GM21360 (cell line): ENCODE measurements around the gene ZDHHC4.
"Not testable (repeated sequence)": the region's sequence is repeated elsewhere in the genome, so short reads cannot be mapped to it uniquely, and the experiment has no call there.

Experiments
- ATAC-seq: cut with Tn5 transposase; IDR thresholded peaks from one replicate; pipeline ENCODE4 v1.9.1; 2021; ENCODE audit warnings: mild to moderate bottlenecking, moderate library complexity; ENCODE audit not compliant: unreplicated experiment

Gene ZDHHC4

GRCh38 chr7:6631605-6632004, 54.4 kb downstream of the ZDHHC4 start:
- no peak for ATAC-seq

DNA sequence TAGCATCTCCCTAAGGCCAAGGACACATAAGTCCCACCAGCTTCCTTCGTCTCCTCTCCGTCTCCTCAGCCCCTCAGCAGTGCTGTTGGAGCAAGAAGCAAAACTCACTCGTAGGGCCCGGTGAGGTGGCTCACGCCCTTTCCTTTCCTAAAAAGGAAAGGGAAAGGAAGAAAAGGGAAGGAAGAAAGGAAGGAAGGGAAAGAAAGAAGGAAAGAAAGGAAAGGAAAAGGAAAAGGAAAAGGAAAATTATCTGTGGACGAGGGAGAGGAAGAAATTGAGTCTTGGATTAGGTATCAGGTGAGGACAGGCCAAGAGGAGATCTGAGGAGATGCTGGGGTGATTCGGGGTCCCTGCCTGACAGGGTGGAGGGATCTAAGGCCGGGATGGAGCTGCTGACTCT, 56.8 kb downstream of the ZDHHC4 start:
- no peak for ATAC-seq

DNA sequence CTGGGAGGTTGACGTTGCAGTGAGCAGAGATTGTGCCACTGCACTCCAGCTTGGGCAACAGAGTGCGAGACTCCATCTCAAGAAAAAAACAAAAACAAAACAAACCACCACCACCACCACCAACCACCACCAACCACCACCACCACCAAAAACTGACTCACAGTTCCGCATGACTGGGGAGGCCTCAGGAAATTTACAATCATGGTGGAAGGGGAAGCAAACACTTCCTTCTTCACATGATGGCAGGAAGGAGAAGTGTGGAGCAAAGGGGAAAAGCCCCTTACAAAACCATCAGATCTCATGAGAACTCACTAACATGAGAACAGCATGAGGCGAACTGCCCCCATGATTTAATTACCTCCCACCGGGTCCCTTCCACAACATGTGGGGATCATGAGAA, 57.7 kb downstream of the ZDHHC4 start:
- not testable (repeated sequence) for ATAC-seq

DNA sequence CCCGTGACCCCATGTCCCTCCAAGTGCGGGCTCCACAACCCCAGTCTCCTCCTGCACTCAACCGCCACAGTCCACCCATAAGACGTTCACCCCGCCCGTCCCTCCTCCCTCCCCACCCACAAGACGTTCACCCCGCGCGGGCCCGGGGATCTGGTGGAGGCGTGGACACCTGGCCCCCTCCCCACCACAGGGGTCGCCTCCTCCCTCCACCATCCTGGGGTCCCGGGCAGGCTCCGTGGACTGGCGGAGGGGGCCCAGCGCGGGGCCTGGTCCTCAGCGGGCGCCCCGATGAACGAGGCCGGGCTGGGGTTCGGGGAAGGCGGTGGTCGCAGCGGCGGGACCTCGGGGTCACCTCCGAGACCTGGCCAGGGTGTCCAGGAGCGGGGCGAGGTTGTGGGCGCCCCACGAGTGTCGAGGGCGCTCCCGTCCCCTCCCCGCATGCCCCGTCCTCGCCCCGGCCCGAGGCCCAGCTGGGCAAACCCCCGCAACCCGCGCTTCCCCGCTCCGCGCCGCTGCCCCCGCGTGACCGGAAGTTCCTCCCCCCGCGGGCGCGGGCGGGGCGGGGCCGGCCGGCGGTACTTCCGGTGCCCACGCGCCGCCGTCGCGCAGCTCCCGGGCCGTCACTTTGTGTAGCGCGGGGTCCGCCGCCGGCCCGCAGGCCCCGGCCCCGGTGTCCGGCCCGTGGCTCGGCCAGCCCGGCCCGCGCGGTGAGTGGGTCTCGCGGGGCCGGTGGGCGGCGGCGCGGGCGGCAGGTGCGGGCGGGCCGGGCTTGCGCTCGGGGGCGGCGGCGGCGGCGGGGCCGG, 59.7 kb downstream of the ZDHHC4 start, which contains the start of gene ZNF316:
TSS of gene ZNF316 (plus strand) at position 578 of the 803 bp plus-strand sequence. CDS start 5,092 bp downstream, outside the sequence.
- ATAC-seq: peak; percentile 46

- peak; percentile 77 for ATAC-seq
Observed at GRCh38 chr7:6637544-6638229, 60.4 kb downstream of the ZDHHC4 start.
